Transverse colon (tissue), 4 donors: ENCODE results near the gene ACAD11. TPM values are rescaled to one million over a fixed set of nuclear protein-coding genes. Genes with fewer than 3 reads are reported as not detected.

ENCODE experiments used
- DNase-seq: peaks from one replicate; pipeline ENCODE4 v3.0.0-alpha.2; 2019
- H3K27ac ChIP-seq, 4 donors: fragments of 200-600 bp; sonication (generic); 2 replicates each; pipeline ENCODE4 v1.5.1; 2016 to 2018; ENCODE audit warnings: inconsistent platforms in 4 of 4
- H3K27me3 ChIP-seq: fragments of 200-600 bp; sonication (generic); 2 replicates; pipeline ENCODE4 v1.5.1; 2017; ENCODE audit warnings: inconsistent platforms
- H3K36me3 ChIP-seq, 4 donors: fragments of 200-600 bp; sonication (generic); 2 replicates each; pipeline ENCODE4 v1.5.1; 2017 to 2019; ENCODE audit warnings: inconsistent platforms in 4 of 4
- H3K4me1 ChIP-seq, 4 donors: fragments of 200-600 bp; sonication (generic); 2 replicates each; pipeline ENCODE4 v1.5.1; 2017 to 2020; ENCODE audit warnings: inconsistent platforms in 4 of 4
- H3K4me3 ChIP-seq, 4 donors: fragments of 200-600 bp; sonication (generic); 1 replicate in 1 of 4; 2 replicates in 3 of 4; pipeline versions ENCODE4 v1.5.1 to v1.6.1; 2017 to 2019; ENCODE audit warnings: inconsistent platforms in 4 of 4
- H3K9me3 ChIP-seq, 2 donors: fragments of 200-600 bp; sonication (generic); 2 replicates each; pipeline ENCODE4 v1.5.1; 2017 to 2019; ENCODE audit warnings: inconsistent platforms in 2 of 2
- EP300 ChIP-seq: sonication (generic); formaldehyde crosslinking; IDR thresholded peaks from one replicate; pipeline ENCODE4 v1.6.1; 2017; ENCODE audit warnings: antibody characterized with exemption, low read depth
- POLR2A ChIP-seq: fragments of 450-650 bp; IDR thresholded peaks from one replicate; pipeline ENCODE4 v1.6.1; 2016; ENCODE audit warnings: antibody characterized with exemption, mild to moderate bottlenecking, moderate library complexity
- POLR2AphosphoS5 ChIP-seq, 3 donors: sonication (generic); formaldehyde crosslinking; IDR thresholded peaks; one replicate each; pipeline ENCODE4 v1.6.1; 2016; ENCODE audit warnings: antibody characterized with exemption in 3 of 3
- WGBS, 2 donors: methylation state at CpG; one replicate each; pipeline ENCODE4 v1.1.5; 2018; ENCODE audit warnings: low coverage in 1 of 2; 5-methylcytosine and 5-hydroxymethylcytosine counted together
- in situ Hi-C, 4 donors: fragments of 200-750 bp; cut with MboI; loops; one replicate each; pipeline versions ENCODE4 v1.15.0 to v1.15.1; 2017; ENCODE audit warnings: low sequenced_read_pairs in 3 of 4, low pct_ligation_motif_present in 1 of 4, low pct_unique_long_range_greater_than_20kb in 1 of 4
- intact Hi-C: fragments of 100-400 bp; cut with DNase I; formaldehyde crosslinking; loops from one replicate; pipeline ENCODE4 v1.15.1; 2023; ENCODE audit warnings: low total_unique reads
- total RNA-seq, 4 donors: library from RNA; depleted of rRNA; stranded (reverse); fragments of >200 nt; gene quantifications; one replicate each; pipeline ENCODE4 v1.1.0, GENCODE V29; 2016
- TF ChIP-seq, protein P1 (sequence below), 5 experiments: fragments of 200-600 bp in 3 of 5; fragments of 450-650 bp in 2 of 5; sonication (generic) in 3 of 5; IDR thresholded peaks; 1 replicate in 2 of 5; 2 replicates in 3 of 5; pipeline ENCODE4 v1.5.1; 2016 to 2017; ENCODE audit warnings: antibody characterized with exemption in 5 of 5, inconsistent platforms in 3 of 5, mild to moderate bottlenecking in 2 of 5, moderate library complexity in 1 of 5

The ACAD11 gene
- total RNA-seq, 4 donors from 2014 or later: 10.2 to 56.7 (median 20.9) TPM

DNA sequence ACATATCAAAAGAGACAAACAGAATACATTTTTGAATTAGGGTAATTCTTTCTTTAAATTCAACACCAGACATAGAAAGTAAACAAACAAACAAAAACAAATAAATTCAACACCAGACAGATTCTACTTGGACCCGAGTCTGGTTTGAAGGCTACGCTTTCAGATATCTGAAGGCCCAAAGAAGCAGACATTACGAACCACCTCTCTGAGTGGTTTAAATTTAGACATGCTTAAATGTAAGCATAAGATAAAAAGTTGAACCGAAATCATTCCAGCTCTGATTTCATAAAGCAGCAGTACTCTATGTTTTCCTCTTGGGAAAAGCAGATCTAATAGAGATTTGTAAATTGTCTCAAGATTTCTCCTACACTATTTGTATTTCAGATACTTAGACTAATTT lies 30.4 kb upstream of the ACAD11 start:
- Histone ChIP-seq H3K4me1 (peaks cover 0 to 4% (median 0%) of the 10 kb centered on the region in 4 donors), H3K27me3 (no peaks in the 10 kb centered on the region), H3K36me3 (peaks cover 0 to 93% (median 37%) of the 10 kb centered on the region in 4 donors), H3K4me3 (no peak overlapping the region), H3K9me3 (no peaks in the 10 kb centered on the region), H3K27ac (no peak overlapping the region)
- no peak for DNase-seq
- 86 to 90% methylated on average over 4 of the region's 4 CpGs for WGBS, 2 donors
- intact Hi-C loops: no loop called here
- in situ Hi-C loops: loop anchor here in 1 of 4 donors (25.0 kb wide), 1 partner anchor 897 kb away; no protein-coding TSS in a partner anchor
- TF ChIP-seq POLR2AphosphoS5 (IDR thresholded peaks at IDR 0.05) (no peak), POLR2A (no peak), EP300 (no peak)
- TF ChIP-seq, protein P1, sequence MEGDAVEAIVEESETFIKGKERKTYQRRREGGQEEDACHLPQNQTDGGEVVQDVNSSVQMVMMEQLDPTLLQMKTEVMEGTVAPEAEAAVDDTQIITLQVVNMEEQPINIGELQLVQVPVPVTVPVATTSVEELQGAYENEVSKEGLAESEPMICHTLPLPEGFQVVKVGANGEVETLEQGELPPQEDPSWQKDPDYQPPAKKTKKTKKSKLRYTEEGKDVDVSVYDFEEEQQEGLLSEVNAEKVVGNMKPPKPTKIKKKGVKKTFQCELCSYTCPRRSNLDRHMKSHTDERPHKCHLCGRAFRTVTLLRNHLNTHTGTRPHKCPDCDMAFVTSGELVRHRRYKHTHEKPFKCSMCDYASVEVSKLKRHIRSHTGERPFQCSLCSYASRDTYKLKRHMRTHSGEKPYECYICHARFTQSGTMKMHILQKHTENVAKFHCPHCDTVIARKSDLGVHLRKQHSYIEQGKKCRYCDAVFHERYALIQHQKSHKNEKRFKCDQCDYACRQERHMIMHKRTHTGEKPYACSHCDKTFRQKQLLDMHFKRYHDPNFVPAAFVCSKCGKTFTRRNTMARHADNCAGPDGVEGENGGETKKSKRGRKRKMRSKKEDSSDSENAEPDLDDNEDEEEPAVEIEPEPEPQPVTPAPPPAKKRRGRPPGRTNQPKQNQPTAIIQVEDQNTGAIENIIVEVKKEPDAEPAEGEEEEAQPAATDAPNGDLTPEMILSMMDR (IDR thresholded peaks at IDR 0.05): no peak

DNA sequence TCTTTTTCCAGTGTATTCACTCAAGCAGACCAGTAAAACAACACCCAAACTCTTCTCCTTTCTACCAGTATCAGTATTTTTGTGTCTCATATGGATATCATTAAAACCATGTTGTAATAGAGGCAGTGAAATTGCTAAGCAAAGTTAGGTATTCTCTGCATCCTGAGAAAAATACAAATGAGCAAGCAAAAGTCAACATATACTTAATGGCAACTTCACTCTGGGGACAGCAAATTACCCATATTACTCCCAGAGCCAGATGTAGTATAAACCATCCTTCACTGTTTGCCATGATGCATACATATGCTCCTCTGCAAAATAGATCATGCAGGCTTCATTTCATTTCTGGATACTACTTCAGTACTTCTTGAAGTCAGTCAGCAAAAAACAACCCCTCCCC lies 22.6 kb upstream of the ACAD11 start:
- no peak for DNase-seq
- TF ChIP-seq, protein P1 (IDR thresholded peaks at IDR 0.05): no peak
- TF ChIP-seq EP300 (no peak), POLR2A (no peak), POLR2AphosphoS5 (IDR thresholded peaks at IDR 0.05) (no peak)
- in situ Hi-C loops (loop anchor here in 1 of 4 donors (25.0 kb wide), 1 partner anchor 905 kb away; no protein-coding TSS in a partner anchor), intact Hi-C loops (no loop called here)
- Histone ChIP-seq H3K4me1 (no peaks in the 10 kb centered on the region), H3K4me3 (no peak overlapping the region), H3K27ac (no peak overlapping the region), H3K36me3 (peaks cover 0 to 68% (median 29%) of the 10 kb centered on the region in 4 donors), H3K27me3 (no peaks in the 10 kb centered on the region), H3K9me3 (no peaks in the 10 kb centered on the region)

DNA sequence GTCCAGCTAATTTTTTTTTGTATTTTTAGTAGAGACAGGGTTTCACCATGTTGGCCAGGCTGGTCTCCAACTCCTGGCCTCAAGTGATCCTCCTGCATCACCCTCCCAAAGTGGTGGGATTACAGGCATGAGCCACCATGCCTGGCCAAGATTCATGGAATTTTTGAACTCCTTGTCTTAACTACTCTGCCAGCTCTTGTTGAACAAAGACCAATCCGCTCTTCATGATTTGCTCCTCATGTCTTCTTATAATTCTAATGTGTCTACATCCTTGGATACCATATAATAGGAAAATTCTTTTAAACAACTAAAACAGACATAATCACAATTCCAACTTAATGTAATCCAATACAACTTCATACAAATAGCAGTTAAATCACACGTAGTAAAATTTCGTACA lies 21.8 kb upstream of the ACAD11 start:
- H3K27ac ChIP-seq: no peak overlapping the region
- DNase-seq: no peak
- H3K36me3 ChIP-seq: peaks cover 0 to 61% (median 28%) of the 10 kb centered on the region in 4 donors
- H3K9me3 ChIP-seq: no peaks in the 10 kb centered on the region
- intact Hi-C loops (no loop called here), in situ Hi-C loops (loop anchor here in 1 of 4 donors (25.0 kb wide), 1 partner anchor 906 kb away; no protein-coding TSS in a partner anchor)
- H3K4me3 ChIP-seq: no peak overlapping the region
- H3K27me3 ChIP-seq: no peaks in the 10 kb centered on the region
- TF ChIP-seq POLR2AphosphoS5 (IDR thresholded peaks at IDR 0.05) (no peak), POLR2A (no peak), EP300 (no peak)
- TF ChIP-seq, protein P1 (IDR thresholded peaks at IDR 0.05): no peak
- H3K4me1 ChIP-seq: no peaks in the 10 kb centered on the region
- 93 to 95% methylated on average over 2 to 3 of the region's 3 CpGs for whole genome bisulfite sequencing, 2 donors

DNA sequence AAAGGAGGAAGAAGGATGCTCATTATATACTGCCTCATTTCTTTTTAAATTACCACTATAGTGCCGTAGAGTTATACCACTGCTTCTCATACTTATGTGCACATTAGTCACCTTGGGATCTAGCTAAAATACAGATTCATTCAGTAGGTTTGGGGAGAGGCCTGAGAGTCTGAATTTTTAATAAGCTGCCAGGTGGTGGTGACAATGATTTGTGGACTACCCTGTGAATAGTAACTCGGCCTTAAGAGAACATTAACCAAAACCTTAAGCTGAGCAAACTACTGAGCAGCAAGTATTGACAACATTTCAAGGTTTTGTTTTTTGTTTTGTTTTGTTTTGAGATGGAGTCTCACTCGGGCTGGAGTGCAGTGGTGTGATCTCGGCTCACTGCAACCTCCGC lies 20.3 kb upstream of the ACAD11 start:
- no peak for DNase-seq
- no peaks in the 10 kb centered on the region for H3K9me3 ChIP-seq
- in situ Hi-C loops (loop anchor here in 1 of 4 donors (25.0 kb wide), 1 partner anchor 907 kb away; no protein-coding TSS in a partner anchor), intact Hi-C loops (no loop called here)
- peaks cover 0 to 59% (median 29%) of the 10 kb centered on the region in 4 donors for H3K36me3 ChIP-seq
- no peak overlapping the region for H3K27ac ChIP-seq
- H3K4me1 ChIP-seq: no peaks in the 10 kb centered on the region
- 78 to 86% methylated on average over 5 of the region's 5 CpGs for WGBS, 2 donors
- no peak overlapping the region for H3K4me3 ChIP-seq
- no peaks in the 10 kb centered on the region for H3K27me3 ChIP-seq
- TF ChIP-seq POLR2A: no peak
- TF ChIP-seq EP300: no peak
- TF ChIP-seq, protein P1 (IDR thresholded peaks at IDR 0.05): no peak
- no peak for TF ChIP-seq POLR2AphosphoS5 (IDR thresholded peaks at IDR 0.05)
